GM12872 (cell line): ENCODE results near the gene CTNNAL1.

Source experiments
- CTCF ChIP-seq: IDR thresholded peaks from 3 replicates; pipeline ENCODE4 v1.5.1; 2011; ENCODE audit warnings: low read depth, mild to moderate bottlenecking, low read length, moderate library complexity; ENCODE audit not compliant: insufficient read depth

CTNNAL1 gene

GRCh38 chr9:108937561-108938305 lies 75.6 kb downstream of the CTNNAL1 start:
- TF ChIP-seq CTCF = no peak

- no peak for TF ChIP-seq CTCF
Measured at GRCh38 chr9:108934323-108934893, 78.9 kb downstream of the CTNNAL1 start, which contains the start of gene ABITRAM. TSS of gene ABITRAM (plus strand) at chr9:108934400. CDS start at chr9:108934487, 87 bp downstream.

DNA sequence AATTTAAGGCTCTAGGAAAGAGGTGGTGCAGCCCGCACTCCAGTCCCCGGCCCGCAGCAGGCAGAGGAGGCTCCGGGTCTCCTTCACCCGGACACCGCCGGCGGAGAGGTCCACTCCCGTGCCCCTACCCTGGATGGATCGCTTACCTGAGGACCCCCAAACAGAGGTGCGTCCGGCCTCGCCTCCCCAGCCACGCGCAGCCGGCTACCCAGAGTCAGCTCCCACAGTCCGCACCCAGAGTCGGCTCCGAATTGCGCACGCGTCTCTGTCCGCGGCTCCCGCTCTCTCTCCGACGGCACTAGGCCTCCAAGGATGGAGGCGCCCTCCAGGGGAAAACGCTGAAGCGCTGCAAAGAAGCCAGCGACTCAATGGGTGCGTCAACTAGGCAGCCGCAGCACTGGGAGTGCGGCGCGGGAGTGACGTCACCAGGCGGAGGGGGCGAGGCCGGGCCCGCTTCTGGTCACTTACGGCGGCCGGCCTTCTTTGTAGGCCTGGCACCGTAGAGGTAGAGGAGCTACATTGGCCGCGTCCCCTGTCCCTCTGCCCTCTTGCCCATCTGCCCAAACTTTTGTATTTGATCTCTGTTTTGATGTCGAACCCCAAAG lies 79.5 kb downstream of the CTNNAL1 start, which contains the start of gene ELP1:
ELP1 (minus strand) TSS at position 407 of the 605 bp plus-strand sequence. CDS start 2,978 bp downstream, outside the sequence.
- peak; percentile 33; the same call in 2 of the 3 replicates for TF ChIP-seq CTCF

DNA sequence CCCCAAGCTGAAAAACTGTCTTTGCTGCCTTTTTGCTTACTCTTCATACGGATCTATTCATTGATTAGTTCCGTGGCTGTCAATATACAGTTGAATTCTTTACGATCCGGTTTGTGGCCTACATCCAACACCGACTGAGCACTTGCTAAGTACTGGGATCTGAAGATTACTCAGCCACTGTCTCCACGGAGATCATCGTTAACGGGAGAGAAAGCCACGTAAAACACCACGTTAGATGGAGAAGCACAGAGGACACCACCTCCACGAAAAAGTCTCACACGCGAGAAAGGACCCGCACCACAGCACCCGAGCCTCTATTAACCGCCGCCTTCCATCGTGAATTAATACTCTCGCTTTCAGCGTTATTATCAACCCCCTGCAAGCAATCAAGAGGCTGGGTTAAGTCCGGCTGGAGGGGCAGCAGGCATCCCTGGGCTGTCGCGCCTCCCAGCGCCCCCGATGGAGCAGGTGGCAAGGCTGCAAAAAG lies 80.0 kb downstream of the CTNNAL1 start:
- no peak for TF ChIP-seq CTCF

DNA sequence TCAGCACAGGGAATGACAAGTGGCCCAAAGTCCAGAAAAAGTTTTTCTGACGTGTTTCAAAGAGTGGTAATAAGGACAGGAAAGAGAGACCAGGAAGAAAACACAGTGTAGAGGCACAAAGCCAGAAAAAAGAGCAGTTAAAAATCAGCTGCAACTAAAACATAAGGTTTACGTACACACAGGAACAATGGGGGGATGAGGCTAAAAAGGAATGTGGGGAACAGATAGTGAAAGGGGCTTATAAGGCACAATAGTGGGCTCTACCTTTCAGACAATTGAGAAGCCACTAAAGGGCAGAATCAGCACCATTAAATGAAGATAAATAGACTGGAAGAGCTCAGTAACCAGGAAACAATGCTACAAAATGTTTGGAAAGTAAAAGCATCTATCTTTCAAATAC lies 84.9 kb downstream of the CTNNAL1 start:
- no peak for TF ChIP-seq CTCF

- no peak for TF ChIP-seq CTCF
Measured at GRCh38 chr9:108924466-108924865, 88.8 kb downstream of the CTNNAL1 start.

GRCh38 chr9:108921200-108921599 lies 92.1 kb downstream of the CTNNAL1 start:
- no peak for TF ChIP-seq CTCF
